ENCODE results near the gene CAMTA1.

- no peak for TF ChIP-seq CTCF (conservative IDR thresholded peaks at IDR 0.05; ENCODE audit: low read depth, low read length)
- no peak for TF ChIP-seq EZH2 (IDR thresholded peaks at IDR 0.05; ENCODE audit: borderline replicate concordance, low read depth, low read length, poor library complexity, severe bottlenecking)
Observed at GRCh38 chr1:7760245-7760644, 975.0 kb downstream of the CAMTA1 start.

Data from A673 (cell line).